Measurements from ENCODE around the gene GPC6.

Gene GPC6

DNA sequence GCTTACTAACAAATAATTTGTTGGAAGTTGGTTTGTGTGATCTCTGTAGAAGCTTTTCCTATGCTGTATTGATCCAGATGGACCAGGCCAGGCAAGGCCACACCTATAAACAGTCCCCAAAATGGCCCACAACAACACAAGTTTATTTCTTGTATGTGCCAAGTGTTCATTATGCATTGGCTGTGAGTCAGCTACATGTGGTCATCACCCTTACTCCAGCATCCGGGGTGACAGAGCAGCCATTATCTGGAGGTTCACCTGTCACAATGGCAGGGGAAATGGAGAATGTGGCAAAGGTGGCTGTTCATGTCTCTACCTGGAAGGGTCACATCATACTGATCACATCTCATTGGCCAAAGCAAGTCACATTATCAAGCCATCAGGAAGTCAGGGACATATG lies 1088.6 kb downstream of the GPC6 start:
- no peak for DNase-seq

DNA sequence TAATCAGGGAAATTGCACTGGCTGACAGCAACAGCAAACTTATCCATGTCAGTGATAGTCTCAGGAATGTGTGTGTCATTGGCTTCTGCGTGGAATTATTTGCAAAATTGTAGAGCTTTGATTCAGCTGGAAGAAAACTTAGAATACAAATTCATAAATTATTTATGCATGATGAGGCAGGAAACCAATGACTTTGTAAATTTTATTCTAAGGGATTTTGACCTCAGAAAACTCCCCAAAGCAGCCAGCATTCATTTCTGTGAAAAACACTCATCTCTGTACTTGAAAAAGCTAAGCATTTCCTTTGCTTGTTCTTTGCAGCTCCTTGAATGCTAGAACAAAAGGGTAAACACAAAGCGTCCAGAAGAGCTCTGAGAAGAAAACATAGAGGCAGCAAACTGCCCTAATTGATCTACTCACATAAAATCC lies 1090.5 kb downstream of the GPC6 start:
- DNase-seq, result peak; percentile 68

DNA sequence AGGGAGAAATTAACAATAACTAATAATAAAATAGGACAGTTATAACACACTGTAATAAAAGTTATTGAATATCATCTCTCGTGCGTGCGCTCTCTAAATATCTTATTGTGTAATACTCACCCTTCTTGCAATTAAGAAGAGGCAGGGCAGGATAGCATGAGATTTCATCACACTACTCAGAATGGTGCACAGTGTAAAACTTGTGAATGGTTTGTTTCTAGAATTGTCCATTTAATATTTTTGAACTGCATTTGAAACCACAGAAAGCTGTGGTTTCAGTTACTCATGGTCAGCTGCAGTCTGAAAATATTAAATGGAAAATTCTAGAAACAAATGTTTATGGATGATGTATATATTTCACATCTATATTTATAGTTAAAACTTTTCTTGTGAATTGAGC lies 1091.8 kb downstream of the GPC6 start:
- peak; percentile 21 for DNase-seq

DNA sequence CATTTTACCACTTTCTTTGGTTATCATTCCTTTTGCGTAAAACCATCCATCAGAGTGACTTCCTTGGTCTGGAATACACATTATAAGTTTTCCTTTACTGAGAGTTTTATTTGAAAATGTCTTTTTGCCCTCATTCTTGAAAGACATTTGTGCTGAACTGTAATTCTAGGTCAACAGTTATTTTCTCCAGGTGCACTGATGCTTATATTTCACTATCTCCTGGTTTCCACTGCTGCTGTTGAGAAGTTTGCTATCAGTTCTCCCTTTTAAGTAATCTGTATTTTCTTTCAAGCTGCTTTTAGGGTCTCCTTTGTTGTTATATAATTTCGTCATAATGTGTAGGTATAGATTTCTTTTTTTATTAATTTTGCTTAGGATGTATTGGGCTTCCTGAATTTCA lies 1092.9 kb downstream of the GPC6 start:
- DNase-seq, result no peak

DNA sequence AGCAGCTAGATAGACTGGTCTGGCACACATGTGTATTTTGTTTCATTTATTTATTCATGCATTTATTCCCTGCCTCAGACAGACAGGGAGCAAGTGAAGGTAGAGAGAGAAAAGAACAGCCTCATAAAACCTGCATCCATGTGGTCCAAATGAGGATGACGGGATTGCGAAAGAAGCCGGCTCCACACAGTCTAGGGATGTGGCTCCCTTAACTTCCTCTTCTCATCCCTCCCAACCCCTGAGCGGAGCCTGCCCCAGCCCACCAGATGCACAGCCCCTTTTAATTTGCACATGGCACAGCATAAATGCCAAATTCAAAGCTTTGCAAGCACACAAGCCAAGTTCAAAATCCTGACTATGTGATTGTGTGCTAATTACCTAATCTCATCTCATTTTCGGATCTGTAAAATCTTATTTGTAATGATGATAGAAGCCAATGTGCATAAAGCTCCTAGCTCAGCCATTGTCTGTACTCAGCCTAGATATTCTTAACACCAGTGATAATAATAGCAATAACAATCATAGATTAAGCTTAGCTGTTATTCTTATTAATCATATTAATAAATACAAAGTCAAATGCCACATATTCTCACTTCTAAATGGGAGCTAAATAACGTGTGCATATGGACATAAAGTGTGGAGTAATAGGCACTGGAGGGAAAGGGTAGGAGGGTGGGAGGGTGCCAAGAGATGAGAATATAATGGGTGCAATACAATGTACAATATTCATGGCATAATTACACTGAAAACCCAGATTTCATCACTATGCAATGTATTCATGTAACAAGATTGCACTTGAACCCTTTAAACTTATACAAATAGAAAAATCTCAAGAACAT lies 1096.5 kb downstream of the GPC6 start:
- no peak for DNase-seq

DNA sequence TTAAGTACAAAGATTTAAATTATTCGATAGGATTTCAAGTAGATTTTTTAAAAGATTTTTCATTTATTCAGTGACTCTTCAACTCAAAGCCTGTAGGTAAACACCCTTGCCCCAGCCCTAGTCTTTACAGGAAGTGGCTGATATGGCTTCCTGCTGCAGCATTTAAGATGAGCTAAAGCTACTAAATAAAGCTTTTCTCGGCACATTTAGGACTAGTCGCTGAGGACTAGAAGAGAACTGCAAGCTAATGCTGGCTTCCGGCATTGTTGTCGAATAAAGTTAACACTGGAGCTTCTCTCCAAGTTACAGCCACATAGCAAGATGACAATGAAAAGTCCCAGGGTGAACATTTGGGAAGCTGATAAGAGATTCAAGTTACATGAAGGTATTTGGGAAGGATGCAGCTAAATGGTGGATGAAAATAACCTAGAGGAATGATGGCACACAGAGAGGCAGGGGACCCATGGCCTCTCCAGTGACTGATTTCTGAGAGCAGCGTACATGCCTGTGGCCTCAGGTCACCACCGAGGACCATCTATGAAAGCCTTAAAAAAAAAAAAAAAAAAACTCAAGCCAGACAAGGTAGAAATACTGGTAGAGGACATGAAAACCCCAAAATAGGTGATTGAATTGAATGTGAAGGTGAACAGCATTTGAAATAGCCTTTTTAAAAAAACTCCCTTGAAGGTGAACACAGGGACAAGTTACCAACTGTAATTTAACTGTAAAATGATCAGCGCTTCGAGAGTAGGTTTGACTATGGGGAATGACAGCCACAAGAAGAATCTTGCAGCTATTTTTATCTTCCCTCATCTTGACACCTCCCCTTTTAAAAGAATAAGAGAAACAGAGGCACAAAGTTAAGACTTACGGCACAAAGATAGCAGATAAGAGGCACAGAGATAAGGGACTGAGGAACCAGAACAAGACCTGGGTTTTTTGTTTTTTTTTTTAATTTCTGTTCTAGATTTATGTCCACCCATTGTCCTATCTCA lies 1097.5 kb downstream of the GPC6 start:
- DNase-seq, result no peak

DNA sequence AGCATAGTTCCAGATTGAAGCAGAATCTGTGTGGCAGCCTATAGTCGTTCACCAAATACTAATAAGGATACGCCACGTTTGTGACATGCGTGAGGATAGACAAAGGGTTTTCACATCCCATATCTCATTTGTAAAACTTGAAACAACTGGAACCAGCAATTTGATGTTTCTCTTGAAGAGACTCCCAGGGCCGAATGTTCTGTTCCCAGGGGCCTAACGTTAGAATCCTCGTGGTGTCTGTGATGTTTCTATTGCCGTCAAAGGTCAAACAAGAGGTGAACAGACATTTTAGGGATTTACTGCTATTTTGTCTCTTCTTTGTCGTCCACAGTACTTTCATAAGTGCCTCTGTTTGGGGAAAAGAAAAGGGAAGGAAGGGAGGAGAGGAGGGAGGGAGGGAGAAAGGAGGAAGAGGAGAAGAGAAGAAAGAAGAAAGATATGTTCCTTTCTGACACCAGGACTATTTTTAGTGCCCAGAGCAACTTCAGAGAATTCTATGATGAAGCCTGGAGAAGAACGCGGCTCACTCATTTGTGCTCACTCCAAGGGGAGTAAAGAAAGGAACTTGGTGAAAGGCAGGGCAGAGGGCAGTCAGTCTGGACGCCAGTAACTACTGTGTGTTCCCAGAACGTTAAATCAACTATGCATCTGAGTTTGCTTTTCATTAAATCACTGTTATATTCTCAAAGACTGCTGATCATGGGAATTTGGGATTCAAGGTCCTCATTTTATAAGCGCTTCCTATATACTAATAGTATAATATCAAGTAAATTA lies 1098.3 kb downstream of the GPC6 start:
- no peak for DNase-seq

DNA sequence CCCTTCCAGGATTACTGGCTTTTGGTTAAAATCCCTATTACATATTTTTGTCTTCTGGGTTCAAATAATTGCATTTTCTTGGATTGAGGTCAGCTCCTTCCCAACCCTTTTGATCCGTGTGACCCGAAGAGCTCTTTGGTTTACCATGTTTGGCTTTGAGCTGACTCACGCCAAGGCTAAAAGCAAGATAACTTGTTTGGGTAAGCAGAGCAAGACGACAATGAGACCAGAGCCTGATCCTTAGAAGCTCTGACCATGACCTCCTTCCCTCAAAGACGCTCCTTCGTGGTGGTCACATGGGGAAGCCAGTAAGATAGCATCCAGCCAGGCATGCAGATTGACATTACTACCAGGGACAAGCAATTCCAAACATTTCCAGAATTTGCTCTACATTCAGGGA lies 1099.0 kb downstream of the GPC6 start:
- DNase-seq, result peak; percentile 57

DNA sequence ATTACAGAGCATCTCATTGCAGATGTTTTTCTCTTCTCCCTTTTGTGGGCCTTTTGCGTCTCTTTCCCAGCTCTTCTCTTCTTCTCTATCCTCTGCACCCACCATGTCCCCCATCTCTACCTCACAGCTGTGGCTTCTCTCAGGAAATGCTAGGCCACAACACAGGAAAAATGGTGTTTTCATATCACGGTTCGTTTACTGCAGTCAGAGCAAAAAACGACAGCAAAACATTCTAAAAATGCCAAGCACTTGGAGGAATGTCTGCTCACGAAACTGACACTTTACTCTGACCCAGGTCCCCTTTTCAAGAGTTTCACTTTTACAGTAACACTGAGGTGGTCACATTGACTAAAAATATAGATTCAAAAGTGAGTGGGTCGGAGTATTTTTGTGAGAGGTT lies 1100.7 kb downstream of the GPC6 start:
- DNase-seq, result no peak

DNA sequence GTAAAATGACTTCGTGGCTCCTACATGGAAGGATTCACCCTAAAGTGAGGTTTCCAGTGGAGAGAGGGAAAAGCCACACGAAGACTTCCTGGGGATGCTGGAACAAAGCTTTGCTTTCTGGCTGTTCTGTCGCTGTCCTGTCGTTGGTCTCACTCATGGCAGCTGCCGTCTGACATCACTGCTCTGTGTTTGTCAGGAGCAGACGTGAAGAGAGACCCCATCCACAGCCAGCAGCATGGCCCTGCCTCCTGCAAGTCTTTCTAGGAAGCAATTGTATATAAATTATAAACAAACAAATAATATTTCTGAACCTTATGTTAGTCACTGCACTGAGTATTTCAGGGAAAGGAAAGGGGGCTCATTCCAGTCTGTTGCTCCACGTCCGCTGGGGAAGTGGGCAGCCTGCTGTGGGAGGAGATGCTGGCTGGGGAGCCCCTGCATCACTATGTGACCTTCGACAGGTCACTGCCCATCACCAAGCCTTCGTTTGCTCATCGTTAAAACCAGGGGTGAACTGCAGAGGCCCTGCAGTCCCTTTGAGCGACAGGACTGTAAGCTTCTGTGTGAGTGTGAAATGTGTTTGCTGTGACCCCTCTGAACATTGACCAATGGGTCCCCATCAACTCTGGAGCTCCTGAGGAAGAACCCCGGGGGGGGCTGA lies 1101.9 kb downstream of the GPC6 start:
- no peak for DNase-seq

DNA sequence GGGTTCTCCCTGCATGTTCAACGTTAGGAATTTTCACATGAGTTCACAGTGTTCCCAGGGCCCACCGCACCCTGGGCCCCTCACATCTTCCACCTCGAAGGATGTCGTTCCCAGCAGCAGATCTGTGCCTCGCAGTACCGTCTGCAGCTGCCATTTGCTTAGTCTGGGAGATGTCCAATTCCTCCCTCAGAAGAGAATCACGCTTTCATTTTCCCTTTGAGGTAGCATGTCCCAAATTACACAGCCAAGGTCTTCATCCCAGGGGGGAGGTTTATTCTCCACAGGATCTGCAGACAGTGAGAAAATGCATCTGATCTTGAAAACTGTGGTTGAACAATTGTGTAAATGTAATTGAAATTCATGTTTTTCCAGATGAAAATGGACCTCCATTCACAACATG lies 1102.7 kb downstream of the GPC6 start:
- no peak for DNase-seq

DNA sequence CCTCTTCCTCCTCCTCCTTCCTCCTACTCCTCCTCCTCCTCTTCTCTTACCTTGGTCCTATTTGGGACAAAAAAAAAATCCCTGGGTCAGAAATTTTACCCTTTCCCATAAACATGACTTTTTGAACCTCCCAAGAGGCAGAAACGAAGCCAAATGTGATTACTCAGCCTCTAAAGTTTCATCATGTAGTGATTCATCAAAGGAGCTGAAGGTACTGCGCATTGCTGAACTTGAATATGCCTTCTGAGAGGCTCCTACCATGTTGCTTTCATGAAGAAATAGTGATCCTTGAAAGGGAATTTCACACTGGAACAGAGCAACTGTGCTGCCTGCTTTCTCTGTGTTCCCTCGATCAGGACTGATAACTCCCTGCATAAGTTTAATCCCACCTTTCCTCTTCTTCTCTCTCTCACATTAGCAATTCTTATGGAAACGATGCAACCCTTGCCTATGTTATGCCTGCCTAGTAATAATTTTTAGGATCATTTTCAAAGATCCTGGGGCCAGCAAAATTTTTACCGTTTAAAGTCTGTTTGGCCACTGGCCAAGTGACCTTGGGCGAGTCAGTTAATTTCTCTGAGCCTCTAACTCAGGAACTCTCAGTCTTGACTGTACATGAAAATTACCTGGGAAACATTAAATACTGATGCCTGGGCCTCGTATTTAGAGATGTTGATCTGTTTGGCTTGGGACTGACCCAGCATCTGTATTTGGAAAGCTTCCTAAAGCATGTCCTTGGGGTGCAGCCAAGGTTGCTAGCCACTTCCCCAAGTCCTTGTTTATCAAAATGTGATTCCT lies 1103.3 kb downstream of the GPC6 start:
- peak; percentile 95 for DNase-seq

DNA sequence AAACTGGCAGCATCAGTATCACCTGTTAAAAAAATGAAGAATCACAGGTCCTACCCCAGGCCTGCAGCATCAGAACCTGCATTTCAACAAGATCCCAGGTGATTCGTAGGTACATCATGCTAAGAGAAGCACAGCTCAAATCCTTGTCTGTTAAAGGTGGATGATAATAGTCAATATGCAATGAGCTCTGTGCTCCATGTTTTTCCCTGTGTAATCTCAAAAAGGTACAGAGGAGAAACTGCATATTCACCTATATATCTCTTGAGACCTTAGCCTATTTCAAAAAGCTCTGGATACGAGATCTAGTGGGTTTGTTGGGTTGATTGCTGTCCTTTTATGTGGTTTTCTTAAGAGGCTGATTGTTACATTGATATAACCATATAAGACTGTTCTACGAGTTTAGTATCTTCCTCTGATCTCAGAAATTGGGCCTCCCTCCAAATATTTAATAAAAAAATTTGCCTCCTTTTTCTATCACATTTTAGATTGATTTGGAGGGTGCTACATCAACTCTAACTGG lies 1104.0 kb downstream of the GPC6 start:
- DNase-seq, result no peak

DNA sequence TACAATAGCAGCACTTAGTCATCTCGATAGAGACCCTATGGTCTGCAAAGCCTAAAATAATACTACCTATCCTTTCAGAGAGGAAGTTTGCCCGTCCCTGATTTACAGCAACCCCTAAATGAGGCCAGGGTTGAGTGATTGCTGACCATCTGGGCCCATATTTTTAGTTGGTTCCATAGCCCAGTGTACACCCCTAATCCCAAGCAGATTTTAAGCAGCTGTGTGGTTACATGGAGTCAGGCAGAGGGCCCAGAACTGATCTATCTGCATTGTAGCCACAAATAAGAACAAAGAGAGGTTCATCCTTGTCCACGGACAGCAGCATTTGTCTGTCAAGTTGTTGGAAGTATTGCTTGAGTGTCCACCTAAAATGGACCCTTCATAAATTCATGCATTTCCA lies 1104.7 kb downstream of the GPC6 start:
- DNase-seq, result no peak

DNA sequence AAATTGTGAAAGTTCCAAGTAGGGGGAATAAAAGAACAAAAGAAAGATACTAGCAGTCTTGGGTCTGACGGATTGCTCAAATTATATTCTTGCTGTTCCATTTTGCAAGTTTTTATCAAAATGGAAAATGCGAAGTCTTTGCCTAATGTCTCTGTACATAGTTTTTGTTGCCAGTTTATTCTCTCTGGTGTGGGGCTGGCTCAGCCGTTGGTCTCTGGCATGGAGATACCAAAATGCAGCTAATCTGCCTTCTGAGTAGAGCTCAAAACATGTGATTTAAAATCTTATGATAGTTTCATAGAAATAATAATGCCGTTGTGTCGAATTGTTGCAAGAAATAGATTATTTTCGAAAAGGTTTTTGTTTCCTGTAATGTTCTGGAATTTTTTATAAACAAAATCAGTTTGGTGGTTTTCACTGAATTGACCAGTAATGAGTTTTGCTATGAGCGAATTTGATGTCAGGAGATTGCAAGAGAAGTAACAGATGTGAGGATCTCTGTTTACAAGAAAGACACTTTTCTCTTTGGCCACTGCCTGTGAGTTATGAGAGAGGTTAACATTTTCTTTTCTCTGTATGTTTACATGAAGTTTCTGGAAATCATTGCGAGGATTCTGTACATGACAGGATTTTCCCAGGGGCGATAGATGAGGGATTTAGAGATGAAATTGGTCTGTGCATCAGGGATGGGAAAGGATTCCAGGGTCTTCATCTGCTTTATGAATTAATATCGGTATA lies 1105.9 kb downstream of the GPC6 start:
- DNase-seq, result peak; percentile 57

DNA sequence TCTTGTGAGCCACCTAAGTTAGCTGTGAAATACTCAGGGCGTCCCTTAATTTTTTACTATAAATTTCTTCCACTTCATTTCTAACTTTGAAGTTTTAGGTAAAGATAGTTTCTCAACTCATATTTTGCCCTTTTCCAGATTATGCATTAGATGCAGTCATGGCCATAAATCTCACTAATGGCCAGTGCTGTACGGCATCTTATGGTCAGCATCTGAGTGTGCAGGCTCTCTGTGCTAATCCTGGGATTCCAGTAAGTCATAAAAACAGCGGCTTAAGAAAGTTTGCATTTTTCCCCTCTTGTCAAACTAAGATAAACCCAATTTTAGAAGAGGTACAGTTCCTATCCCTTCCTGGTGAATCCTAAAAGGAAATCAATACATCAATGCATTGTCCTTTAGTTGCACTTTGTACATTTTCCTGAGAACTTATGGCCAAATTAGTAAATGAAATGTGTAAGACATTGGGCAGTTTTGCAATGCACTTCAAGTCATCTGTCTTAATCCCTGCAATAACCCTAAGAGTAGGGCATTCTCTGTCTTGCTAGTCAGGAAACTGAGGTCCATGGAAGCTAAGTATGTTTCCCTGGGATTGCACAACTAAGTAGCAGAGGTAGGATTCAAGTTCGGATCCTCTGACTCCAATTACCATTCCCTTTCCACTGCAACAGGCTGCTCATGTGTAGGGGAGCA lies 1106.7 kb downstream of the GPC6 start:
- peak; percentile 66 for DNase-seq

DNA sequence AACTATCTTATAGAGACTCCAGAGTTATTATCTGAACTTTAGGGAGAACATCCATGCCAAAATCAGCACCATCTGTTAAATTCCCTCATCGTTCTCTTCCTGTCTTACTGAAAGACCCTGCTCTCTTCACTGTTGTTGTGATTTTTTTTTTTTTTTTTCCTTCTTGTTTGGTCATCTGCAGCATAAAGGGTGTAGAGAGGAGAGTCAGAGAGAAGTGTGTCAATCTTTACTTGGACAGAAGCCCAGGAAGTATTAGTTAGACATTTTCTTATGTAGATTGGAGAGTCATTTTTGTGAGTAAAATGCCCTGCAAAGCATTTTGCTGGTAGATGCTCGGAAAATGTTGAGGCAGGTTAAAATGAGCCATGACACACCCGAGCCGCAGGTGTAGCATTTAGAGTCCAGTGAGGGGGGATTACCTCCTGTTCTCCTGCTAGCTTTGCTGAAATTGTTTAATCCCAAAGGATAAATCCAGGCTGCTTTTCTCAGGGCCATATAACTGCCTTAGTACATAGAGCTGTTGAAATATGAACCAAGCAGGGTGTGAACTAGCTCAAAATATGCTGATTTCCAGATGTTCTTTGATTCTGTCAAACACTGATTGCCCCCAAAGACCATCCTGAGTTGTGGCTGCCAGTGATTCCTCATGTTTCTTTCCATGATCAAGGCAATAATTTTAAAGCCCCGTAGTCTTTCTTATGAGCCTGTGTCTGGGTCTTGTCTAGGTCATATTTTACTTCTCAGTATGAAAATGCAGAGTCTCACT lies 1109.3 kb downstream of the GPC6 start:
- peak; percentile 40 for DNase-seq

DNA sequence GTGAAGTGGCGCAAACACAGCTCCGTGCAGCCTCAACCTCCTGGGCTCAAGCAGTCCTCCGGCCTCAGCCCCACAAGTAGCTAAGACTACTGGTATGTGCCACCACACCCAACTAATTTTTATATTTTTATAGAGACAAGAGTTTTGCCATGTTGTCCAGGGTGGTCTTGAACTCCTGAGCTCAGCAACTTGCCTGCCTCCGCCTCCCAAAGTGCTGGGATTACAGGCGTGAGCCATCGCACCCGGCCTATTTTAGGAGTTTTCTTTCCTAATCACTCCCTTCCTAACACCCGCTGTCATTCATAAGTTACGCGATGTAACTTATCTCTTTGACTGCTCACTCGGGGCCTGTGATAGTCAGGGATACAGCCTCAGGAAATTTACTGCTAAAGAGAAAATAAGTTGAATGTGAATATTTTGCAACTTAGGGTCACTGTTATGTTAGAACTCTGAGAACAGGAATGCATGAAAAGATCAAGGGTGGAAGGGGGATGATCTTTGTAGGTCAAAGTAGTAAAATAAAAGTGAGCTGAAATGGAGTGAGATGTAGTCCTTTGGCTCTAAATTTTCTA lies 1112.6 kb downstream of the GPC6 start:
- DNase-seq, result no peak

Data from HCEC 1CT (cell line).